Heart left ventricle (tissue), 13 donors: Measurements from ENCODE around the gene KRTAP5-5.

Experiments
- POLR2A ChIP-seq, 2 donors: fragments of 450-650 bp; IDR thresholded peaks; one replicate each; pipeline ENCODE4 v1.6.1; 2017; ENCODE audit warnings: antibody characterized with exemption in 2 of 2, mild to moderate bottlenecking in 2 of 2, moderate library complexity in 2 of 2
- TF ChIP-seq, protein P1 (sequence below), 12 donors: fragments of 200-600 bp; sonication (generic) in 4 of 12; IDR thresholded peaks; one replicate each; pipeline versions ENCODE4 v1.5.0 to v1.8.0; 2018 to 2022; ENCODE audit warnings: antibody characterized with exemption in 12 of 12, mild to moderate bottlenecking in 5 of 12
- donor health status: ischemic (EF 13 %, LVEDD 7.1; RV severe dilation, severe dysfunction).
- donor health status: DM: no; HTN: yes; CAD: no.
- donor health status: DM: no; HTN: no; CAD: no.
- donor health status: ischemic (EF 25% LVEDD 6.9; RV normal size, moderate dysfunction).
- donor health status: ischemic (EF 25% LVEDD 5.7; RV mildly dilated, moderate dysfunction).
- donor health status: ischemic (EF 35%, LVEDD 5.7; RV mildly dilated, moderate dysfunction).
- donor health status: nonischemic (EF 11% LVEDD 7.7; RV severe dilation, severe dysfunction).
- donor health status: DM: yes; HTN: yes; CAD: no.
- donor health status: PGD.
- donor health status: ischemic (EF 29% LVEDD 5.4; RV normal size, mild dysfunction).
- donor health status: nonischemic (EF 23%, LVEDD 6.1; RV moderate dilation, normal function).

- TF ChIP-seq POLR2A (IDR thresholded peaks at IDR 0.05) = no peak
- TF ChIP-seq, protein P1, sequence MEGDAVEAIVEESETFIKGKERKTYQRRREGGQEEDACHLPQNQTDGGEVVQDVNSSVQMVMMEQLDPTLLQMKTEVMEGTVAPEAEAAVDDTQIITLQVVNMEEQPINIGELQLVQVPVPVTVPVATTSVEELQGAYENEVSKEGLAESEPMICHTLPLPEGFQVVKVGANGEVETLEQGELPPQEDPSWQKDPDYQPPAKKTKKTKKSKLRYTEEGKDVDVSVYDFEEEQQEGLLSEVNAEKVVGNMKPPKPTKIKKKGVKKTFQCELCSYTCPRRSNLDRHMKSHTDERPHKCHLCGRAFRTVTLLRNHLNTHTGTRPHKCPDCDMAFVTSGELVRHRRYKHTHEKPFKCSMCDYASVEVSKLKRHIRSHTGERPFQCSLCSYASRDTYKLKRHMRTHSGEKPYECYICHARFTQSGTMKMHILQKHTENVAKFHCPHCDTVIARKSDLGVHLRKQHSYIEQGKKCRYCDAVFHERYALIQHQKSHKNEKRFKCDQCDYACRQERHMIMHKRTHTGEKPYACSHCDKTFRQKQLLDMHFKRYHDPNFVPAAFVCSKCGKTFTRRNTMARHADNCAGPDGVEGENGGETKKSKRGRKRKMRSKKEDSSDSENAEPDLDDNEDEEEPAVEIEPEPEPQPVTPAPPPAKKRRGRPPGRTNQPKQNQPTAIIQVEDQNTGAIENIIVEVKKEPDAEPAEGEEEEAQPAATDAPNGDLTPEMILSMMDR (IDR thresholded peaks at IDR 0.05) = no peak
Observed at GRCh38 chr11:1648653-1649420, 19.3 kb downstream of the KRTAP5-5 start.
